ENCODE data around the gene RSRP1.

The RSRP1 gene

DNA sequence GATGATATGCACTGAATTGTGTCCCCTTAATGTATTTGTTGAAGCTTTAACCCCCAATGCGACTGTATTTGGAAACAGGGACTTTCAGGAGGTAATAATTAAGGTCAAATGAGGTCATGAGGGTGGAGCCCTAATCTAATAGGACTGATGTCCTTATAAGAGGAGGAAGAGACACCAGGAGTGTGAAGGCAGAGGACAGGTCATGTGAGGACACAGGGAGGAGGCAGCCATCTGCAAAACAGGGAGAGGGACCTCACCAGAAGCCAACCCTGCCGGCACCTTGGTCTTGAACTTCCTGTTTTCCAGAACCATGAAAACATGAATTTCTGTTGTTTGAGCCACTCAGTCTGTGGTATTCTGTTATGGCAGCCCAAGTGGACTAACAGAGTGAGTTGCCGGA lies 30.2 kb downstream of the RSRP1 start:
- no peak for DNase-seq

- DNase-seq, result no peak
Measured at GRCh38 chr1:25216123-25216522, 31.1 kb downstream of the RSRP1 start.

GRCh38 chr1:25212725-25213124 lies 34.5 kb downstream of the RSRP1 start:
- DNase-seq, result no peak

GRCh38 chr1:25210728-25211127 lies 36.5 kb downstream of the RSRP1 start:
- no peak for DNase-seq

- no peak for DNase-seq
Measured at GRCh38 chr1:25209516-25209915, 37.7 kb downstream of the RSRP1 start.

- DNase-seq, result no peak
Measured at GRCh38 chr1:25208561-25209222, 38.6 kb downstream of the RSRP1 start.

DNA sequence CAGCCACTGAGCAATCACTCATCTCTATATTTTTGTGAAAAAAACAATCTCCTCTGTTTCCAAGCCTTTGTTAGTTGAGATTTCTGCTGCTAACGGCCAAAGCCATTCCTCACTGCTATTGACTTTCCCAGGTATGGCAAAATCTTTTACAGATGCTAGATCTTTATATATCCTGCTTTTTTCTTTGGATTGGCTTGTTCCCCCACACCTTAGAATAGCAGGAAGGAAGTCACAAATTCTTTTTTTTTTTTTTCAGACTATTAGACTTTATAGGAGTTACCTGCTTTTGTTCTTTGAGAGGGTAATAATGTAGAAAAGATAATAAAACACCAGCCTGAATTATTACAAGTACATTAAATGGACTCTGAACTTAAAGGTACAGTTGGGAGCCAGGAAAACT lies 39.2 kb downstream of the RSRP1 start:
- no peak for DNase-seq

DNA sequence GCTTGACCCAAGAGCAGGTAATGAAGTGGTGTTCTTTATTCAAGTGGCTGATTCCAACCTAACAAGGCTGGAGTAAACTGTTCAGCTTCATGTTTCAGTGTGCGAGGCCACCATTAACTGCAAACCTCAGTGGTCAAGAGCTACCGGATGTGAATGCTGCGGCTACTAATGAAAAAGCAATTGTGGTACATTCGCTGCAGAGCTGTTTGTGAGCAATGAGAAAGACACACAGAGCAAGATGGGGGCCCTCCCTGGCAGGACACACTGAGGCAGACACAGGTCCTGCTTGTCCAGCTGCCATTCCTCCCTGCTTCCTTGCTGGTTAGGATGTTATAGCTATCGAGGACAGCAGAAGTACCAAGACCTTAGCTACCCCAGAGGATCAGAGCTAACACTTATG lies 41.1 kb downstream of the RSRP1 start:
- no peak for DNase-seq

- no peak for DNase-seq
Measured at GRCh38 chr1:25205786-25206185, 41.5 kb downstream of the RSRP1 start.

GRCh38 chr1:25204797-25205480 lies 42.3 kb downstream of the RSRP1 start:
- DNase-seq, result peak; percentile 2

GRCh38 chr1:25201006-25201405 lies 46.2 kb downstream of the RSRP1 start:
- no peak for DNase-seq

- no peak for DNase-seq
Measured at GRCh38 chr1:25199819-25200620, 47.2 kb downstream of the RSRP1 start.

- DNase-seq, result no peak
Measured at GRCh38 chr1:25198663-25199252, 48.5 kb downstream of the RSRP1 start.

GRCh38 chr1:25197982-25198662 lies 49.1 kb downstream of the RSRP1 start:
- peak; percentile 7 for DNase-seq

GRCh38 chr1:25197235-25197975 lies 49.8 kb downstream of the RSRP1 start:
- DNase-seq, result no peak

GRCh38 chr1:25196830-25197229 lies 50.4 kb downstream of the RSRP1 start:
- DNase-seq, result no peak

GRCh38 chr1:25195835-25196234 lies 51.4 kb downstream of the RSRP1 start:
- no peak for DNase-seq

- DNase-seq, result no peak
Measured at GRCh38 chr1:25194572-25195020, 52.7 kb downstream of the RSRP1 start.

GRCh38 chr1:25194054-25194453 lies 53.2 kb downstream of the RSRP1 start:
- no peak for DNase-seq

- no peak for DNase-seq
Measured at GRCh38 chr1:25193229-25193628, 54.0 kb downstream of the RSRP1 start.
